Left ventricle myocardium inferior (tissue), 1 donor: ENCODE measurements around the gene TAF15. TPM values are rescaled to one million over a fixed set of nuclear protein-coding genes. Genes with fewer than 3 reads are reported as not detected.

Source experiments
- DNase-seq: peaks from one replicate; pipeline ENCODE4 v3.0.0-alpha.2; 2020
- H3K27ac ChIP-seq: fragments of 200-600 bp; replicated peaks from 2 replicates; pipeline ENCODE4 v1.8.0; 2021
- H3K27me3 ChIP-seq: fragments of 200-600 bp; 2 replicates; pipeline ENCODE4 v1.8.0; 2021; ENCODE audit warnings: low read depth
- H3K36me3 ChIP-seq: fragments of 200-600 bp; 2 replicates; pipeline ENCODE4 v1.8.0; 2021
- H3K4me1 ChIP-seq: fragments of 200-600 bp; 2 replicates; pipeline ENCODE4 v1.8.0; 2021
- H3K4me3 ChIP-seq: fragments of 200-600 bp; 2 replicates; pipeline ENCODE4 v1.8.0; 2021; ENCODE audit warnings: mild to moderate bottlenecking, moderate library complexity
- H3K9me3 ChIP-seq: fragments of 200-600 bp; replicated peaks from 2 replicates; pipeline ENCODE4 v1.8.0; 2021
- CTCF ChIP-seq: fragments of 200-600 bp; IDR thresholded peaks from 2 replicates; pipeline ENCODE4 v1.8.0; 2021; ENCODE audit warnings: antibody characterized with exemption, mild to moderate bottlenecking, borderline replicate concordance
- intact Hi-C: fragments of 100-400 bp; cut with micrococcal nuclease; formaldehyde crosslinking; loops from one replicate; pipeline ENCODE4 v1.11.0; 2022
- total RNA-seq: library from RNA; stranded (reverse); fragmentation: NEBNext Ultra II Directional; extraction: Animal tissue kit (Norgen Biotek cat#: 25700); gene quantifications from one replicate; pipeline ENCODE4 v1.2.1, GENCODE V29; 2021
- donor health status: DM: no; HTN: yes; CAD: no; lungs with severe emphysema.

TAF15 gene
- total RNA-seq, 1 donor from 2014 or later = 113 TPM

GRCh38 chr17:35892091-35893035, 83.1 kb downstream of the TAF15 start:
- DNase-seq = no peak
- Histone ChIP-seq H3K27ac (no peak overlapping the region), H3K27me3 (peaks cover 8% of the 10 kb centered on the region), H3K9me3 (no peaks in the 10 kb centered on the region), H3K36me3 (no peaks in the 10 kb centered on the region), H3K4me3 (no peak overlapping the region), H3K4me1 (no peaks in the 10 kb centered on the region)
- TF ChIP-seq CTCF = no peak
- intact Hi-C loops = no loop called here

- no peak for TF ChIP-seq CTCF
- Histone ChIP-seq H3K4me1 (no peaks in the 10 kb centered on the region), H3K9me3 (no peaks in the 10 kb centered on the region), H3K27ac (no peak overlapping the region), H3K36me3 (no peaks in the 10 kb centered on the region), H3K4me3 (no peak overlapping the region), H3K27me3 (peaks cover 8% of the 10 kb centered on the region)
- intact Hi-C loops = no loop called here
- no peak for DNase-seq
Observed at GRCh38 chr17:35893751-35894150, 84.5 kb downstream of the TAF15 start.

- TF ChIP-seq CTCF = no peak
- intact Hi-C loops = no loop called here
- Histone ChIP-seq H3K36me3 (no peaks in the 10 kb centered on the region), H3K4me1 (no peaks in the 10 kb centered on the region), H3K27ac (no peak overlapping the region), H3K9me3 (no peaks in the 10 kb centered on the region), H3K4me3 (no peak overlapping the region), H3K27me3 (peaks cover 8% of the 10 kb centered on the region)
- DNase-seq = no peak
Observed at GRCh38 chr17:35894206-35894605, 84.9 kb downstream of the TAF15 start.

GRCh38 chr17:35895636-35896587, 86.6 kb downstream of the TAF15 start:
- Histone ChIP-seq H3K36me3 (no peaks in the 10 kb centered on the region), H3K27me3 (peaks cover 12% of the 10 kb centered on the region), H3K27ac (no peak overlapping the region), H3K4me1 (no peaks in the 10 kb centered on the region), H3K4me3 (no peak overlapping the region), H3K9me3 (no peaks in the 10 kb centered on the region)
- no peak for DNase-seq
- TF ChIP-seq CTCF = no peak
- intact Hi-C loops = no loop called here

Other genes with a start within 250 kb of the TAF15 start
- gene SLFN14, start 248.7 kb upstream of the TAF15 start, total RNA-seq = not detected
- gene PEX12, start 230.9 kb upstream of the TAF15 start, total RNA-seq = 8.7 TPM
- gene AP2B1, start 222.2 kb upstream of the TAF15 start, total RNA-seq = 113 TPM
- gene RASL10B, start 77.8 kb upstream of the TAF15 start, total RNA-seq = 18.4 TPM
- 0.08 TPM for gene GAS2L2, start 56.2 kb upstream of the TAF15 start, total RNA-seq
- gene C17orf50, start 48.6 kb upstream of the TAF15 start, total RNA-seq = not detected
- 3.0 TPM for gene MMP28, start 13.8 kb upstream of the TAF15 start, total RNA-seq
- gene HEATR9, start 59.4 kb downstream of the TAF15 start, total RNA-seq = not detected
- 0.60 TPM for gene CCL5, start 70.9 kb downstream of the TAF15 start, total RNA-seq
- gene RDM1, start 121.3 kb downstream of the TAF15 start, total RNA-seq = not detected
- not detected for gene LYZL6, start 134.2 kb downstream of the TAF15 start, total RNA-seq
- gene CCL16, start 172.0 kb downstream of the TAF15 start, total RNA-seq = not detected
- 8.8 TPM for gene CCL14, start 177.2 kb downstream of the TAF15 start, total RNA-seq
- gene CCL15, start 192.1 kb downstream of the TAF15 start, total RNA-seq = not detected
- not detected for gene CCL23, start 208.5 kb downstream of the TAF15 start, total RNA-seq